ENCODE data around the gene SLC19A2. TPM values are rescaled to one million over a fixed set of nuclear protein-coding genes. Genes with fewer than 3 reads are reported as not detected.
A peak's percentile ranks its signal among the peaks of the same experiment; 100 is the strongest.
"Not testable (repeated sequence)": the region's sequence is repeated elsewhere in the genome, so short reads cannot be mapped to it uniquely, and the experiment has no call there.

Gene SLC19A2, protein sequence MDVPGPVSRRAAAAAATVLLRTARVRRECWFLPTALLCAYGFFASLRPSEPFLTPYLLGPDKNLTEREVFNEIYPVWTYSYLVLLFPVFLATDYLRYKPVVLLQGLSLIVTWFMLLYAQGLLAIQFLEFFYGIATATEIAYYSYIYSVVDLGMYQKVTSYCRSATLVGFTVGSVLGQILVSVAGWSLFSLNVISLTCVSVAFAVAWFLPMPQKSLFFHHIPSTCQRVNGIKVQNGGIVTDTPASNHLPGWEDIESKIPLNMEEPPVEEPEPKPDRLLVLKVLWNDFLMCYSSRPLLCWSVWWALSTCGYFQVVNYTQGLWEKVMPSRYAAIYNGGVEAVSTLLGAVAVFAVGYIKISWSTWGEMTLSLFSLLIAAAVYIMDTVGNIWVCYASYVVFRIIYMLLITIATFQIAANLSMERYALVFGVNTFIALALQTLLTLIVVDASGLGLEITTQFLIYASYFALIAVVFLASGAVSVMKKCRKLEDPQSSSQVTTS
- 6.8 TPM for polyA plus RNA-seq (2013, experiment 1 of 2)
- 7.1 TPM for polyA plus RNA-seq (2013, experiment 2 of 2)

DNA sequence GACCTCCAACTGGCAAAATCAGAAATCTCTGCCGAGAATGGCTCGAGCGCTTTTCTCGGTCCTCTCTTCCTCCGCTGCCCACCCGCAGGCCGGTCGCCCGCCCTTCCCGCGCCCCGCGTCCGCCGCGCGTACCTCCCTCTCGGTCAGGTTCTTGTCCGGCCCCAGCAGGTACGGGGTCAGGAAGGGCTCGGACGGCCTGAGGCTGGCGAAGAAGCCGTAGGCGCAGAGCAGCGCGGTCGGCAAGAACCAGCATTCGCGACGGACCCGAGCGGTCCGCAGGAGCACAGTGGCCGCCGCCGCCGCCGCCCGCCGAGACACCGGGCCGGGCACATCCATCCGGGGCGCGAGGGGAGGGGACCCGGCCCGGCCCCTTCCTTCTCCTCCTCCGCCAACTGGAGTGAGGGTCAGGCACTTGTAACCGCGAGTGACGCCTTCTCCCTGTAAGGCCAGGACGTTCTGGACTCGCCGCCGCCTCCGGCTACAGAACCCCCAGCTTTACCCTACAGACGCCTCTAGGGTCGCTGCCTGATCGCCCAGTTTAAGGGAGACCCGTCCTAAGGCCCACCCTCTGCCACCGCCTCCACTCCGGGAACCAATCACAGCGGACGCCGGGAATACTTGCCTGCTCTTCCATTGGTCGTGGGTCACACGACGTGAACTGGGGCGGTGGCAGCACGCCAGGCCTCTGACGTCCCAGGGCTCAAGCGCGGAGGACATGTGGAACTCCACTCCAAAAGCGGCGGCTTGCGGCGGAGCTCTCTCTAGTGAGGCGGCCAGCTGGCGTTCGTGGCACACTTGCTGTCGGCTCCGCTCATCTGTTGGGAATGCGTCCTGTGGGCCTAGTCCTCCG, at the start of gene SLC19A2:
TSS of gene SLC19A2 (minus strand) at position 514 of the 850 bp plus-strand sequence. CDS start at position 336, 178 bp downstream.
- no peaks in the 10 kb centered on the region for H3K9me3 ChIP-seq (ENCODE audit: control insufficient read depth, low read length)
- H3K23ac ChIP-seq (ENCODE audit: low read length in 2 of 2) = peak within 1 kb of the TSS; percentile 83 to 99

DNA sequence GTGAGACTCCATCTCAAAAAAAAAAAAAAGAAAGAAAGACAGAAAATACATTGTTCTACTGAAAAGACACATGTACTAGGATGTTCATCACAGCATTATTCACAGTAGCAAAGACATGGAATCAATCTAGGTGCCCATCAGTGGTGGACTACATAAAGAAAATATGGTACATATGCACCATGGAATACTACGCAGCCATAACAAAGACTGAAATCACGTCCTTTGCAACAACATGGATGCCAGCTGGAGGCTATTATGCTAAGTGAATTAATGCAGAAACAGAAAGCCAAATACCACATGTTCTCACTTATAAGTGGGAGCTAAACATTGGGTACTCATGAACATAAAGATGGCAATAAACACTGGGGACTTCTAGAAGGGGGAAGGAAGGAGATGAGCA, 48.9 kb upstream of the SLC19A2 start:
- Histone ChIP-seq H3K36me3 (ENCODE audit: control insufficient read depth in 1 of 2, insufficient read depth in 2 of 2, low read depth in 1 of 2, low read length in 2 of 2) (no peaks in the 10 kb centered on the region), H2BK12ac (ENCODE audit: low read length in 2 of 2) (no peak overlapping the region), H4K8ac (ENCODE audit: low read length) (no peak overlapping the region), H3K23ac (ENCODE audit: low read length in 2 of 2) (no peak overlapping the region), H3K27me3 (ENCODE audit: control insufficient read depth in 1 of 2, insufficient read depth in 1 of 2, low read length in 2 of 2) (no peaks in the 10 kb centered on the region), H3K4ac (ENCODE audit: low read depth in 1 of 2, low read length in 2 of 2) (no peak overlapping the region), H2AK5ac (ENCODE audit: low read length, severe bottlenecking) (no peak overlapping the region), H3K4me2 (ENCODE audit: low read length, poor library complexity, severe bottlenecking) (no peak overlapping the region), H2BK15ac (ENCODE audit: low read depth, poor library complexity, severe bottlenecking) (no peak overlapping the region), H2AFZ (ENCODE audit: low read depth, low read length) (no peak overlapping the region), H3K27ac (ENCODE audit: low read length, poor library complexity, severe bottlenecking) (no peak overlapping the region), H3K14ac (ENCODE audit: low read length in 2 of 2) (no peak overlapping the region), H3K4me1 (ENCODE audit: control insufficient read depth, insufficient read depth, low read depth, low read length) (no peaks in the 10 kb centered on the region), H2BK5ac (ENCODE audit: low read depth, low read length, poor library complexity, severe bottlenecking) (no peak overlapping the region), H3K9me3 (ENCODE audit: control insufficient read depth, low read length) (no peaks in the 10 kb centered on the region), H3K9ac (ENCODE audit: low read length) (no peak overlapping the region), H3K18ac (ENCODE audit: low read depth in 1 of 2, low read length in 2 of 2) (no peak overlapping the region), H2BK120ac (ENCODE audit: low read depth, low read length) (no peak overlapping the region), H3K79me1 (replicated peaks; ENCODE audit: low read length, poor library complexity, severe bottlenecking) (no peaks in the 10 kb centered on the region), H4K91ac (ENCODE audit: low read length) (no peak overlapping the region), H3K4me3 (ENCODE audit: insufficient read depth in 1 of 2, low read depth in 1 of 2, low read length in 2 of 2) (no peak overlapping the region)
- no peak for DNase-seq
- 100% methylated on average over 2 of the region's 2 CpGs for WGBS

More for the DNA sequence above, at the start of gene SLC19A2:
- Histone ChIP-seq H3K4me1 (ENCODE audit: control insufficient read depth, insufficient read depth, low read depth, low read length) (peaks cover 2% of the 10 kb centered on the region), H3K36me3 (ENCODE audit: control insufficient read depth in 1 of 2, insufficient read depth in 2 of 2, low read depth in 1 of 2, low read length in 2 of 2) (no peaks in the 10 kb centered on the region), H3K9ac (ENCODE audit: low read length) (peak within 1 kb of the TSS; percentile 91), H2BK12ac (ENCODE audit: low read length in 2 of 2) (peak within 1 kb of the TSS in 1 of 2 experiments; percentile 59), H3K79me1 (replicated peaks; ENCODE audit: low read length, poor library complexity, severe bottlenecking) (peaks cover 12% of the 10 kb centered on the region), H3K27me3 (ENCODE audit: control insufficient read depth in 1 of 2, insufficient read depth in 1 of 2, low read length in 2 of 2) (no peaks in the 10 kb centered on the region), H2BK15ac (ENCODE audit: low read depth, poor library complexity, severe bottlenecking) (peak within 1 kb of the TSS; percentile 97), H2AK5ac (ENCODE audit: low read length, severe bottlenecking) (no peak within 1 kb of the TSS), H2BK5ac (ENCODE audit: low read depth, low read length, poor library complexity, severe bottlenecking) (no peak within 1 kb of the TSS), H3K14ac (ENCODE audit: low read length in 2 of 2) (peak within 1 kb of the TSS; percentile 74 to 94), H3K4me3 (ENCODE audit: insufficient read depth in 1 of 2, low read depth in 1 of 2, low read length in 2 of 2) (peak within 1 kb of the TSS; percentile 84 to 99), H3K4me2 (ENCODE audit: low read length, poor library complexity, severe bottlenecking) (peak within 1 kb of the TSS; percentile 86), H4K91ac (ENCODE audit: low read length) (peak within 1 kb of the TSS; percentile 93), H3K18ac (ENCODE audit: low read depth in 1 of 2, low read length in 2 of 2) (peak within 1 kb of the TSS; percentile 92), H4K8ac (ENCODE audit: low read length) (peak within 1 kb of the TSS; percentile 77), H2BK120ac (ENCODE audit: low read depth, low read length) (peak within 1 kb of the TSS; percentile 89), H2AFZ (ENCODE audit: low read depth, low read length) (peak within 1 kb of the TSS; percentile 87), H3K27ac (ENCODE audit: low read length, poor library complexity, severe bottlenecking) (peak within 1 kb of the TSS; percentile 87), H3K4ac (ENCODE audit: low read depth in 1 of 2, low read length in 2 of 2) (peak within 1 kb of the TSS; percentile 49 to 51)
- DNase-seq = peak; percentile 100
- WGBS = under 1% methylated on average over 85 of the region's 85 CpGs

DNA sequence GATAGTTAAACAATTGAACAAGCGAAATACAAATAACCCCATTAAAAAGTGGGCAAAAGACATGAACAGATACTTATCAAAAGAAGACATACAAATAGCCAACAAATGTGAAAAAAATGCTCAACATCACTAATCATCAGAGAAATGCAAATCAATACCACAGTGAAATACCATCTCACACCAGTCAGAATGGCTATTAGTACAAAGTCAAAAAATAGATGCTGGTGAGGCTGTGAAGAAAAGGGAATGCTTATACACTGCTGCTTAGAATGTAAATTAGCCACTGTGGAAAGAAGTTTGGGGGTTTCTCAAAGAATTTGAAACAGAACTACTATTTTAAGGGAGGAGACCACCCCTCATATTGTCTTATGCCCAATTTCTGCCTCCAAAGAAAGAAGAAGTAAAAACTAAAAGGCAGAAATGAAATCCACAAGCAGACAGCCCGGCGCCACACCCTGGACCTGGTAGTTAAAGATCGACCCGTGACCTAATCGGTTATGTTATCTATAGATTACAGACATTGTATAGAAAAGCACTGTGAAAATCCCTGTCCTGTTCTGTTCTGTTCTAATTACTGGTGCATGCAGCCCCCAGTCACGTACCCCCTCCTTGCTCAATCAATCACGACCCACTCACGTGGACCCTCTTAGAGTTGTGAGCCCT, 47.9 kb upstream of the SLC19A2 start:
- not testable (repeated sequence) for H3K27ac ChIP-seq (ENCODE audit: low read length, poor library complexity, severe bottlenecking); H3K4me1 ChIP-seq (ENCODE audit: control insufficient read depth, insufficient read depth, low read depth, low read length); H3K4me2 ChIP-seq (ENCODE audit: low read length, poor library complexity, severe bottlenecking); H3K18ac ChIP-seq (ENCODE audit: low read depth in 1 of 2, low read length in 2 of 2); H2AFZ ChIP-seq (ENCODE audit: low read depth, low read length); H4K8ac ChIP-seq (ENCODE audit: low read length); H3K79me1 ChIP-seq (replicated peaks; ENCODE audit: low read length, poor library complexity, severe bottlenecking); H2AK5ac ChIP-seq (ENCODE audit: low read length, severe bottlenecking); H3K27me3 ChIP-seq (ENCODE audit: control insufficient read depth in 1 of 2, insufficient read depth in 1 of 2, low read length in 2 of 2); H3K4me3 ChIP-seq (ENCODE audit: insufficient read depth in 1 of 2, low read depth in 1 of 2, low read length in 2 of 2); H2BK15ac ChIP-seq (ENCODE audit: low read depth, poor library complexity, severe bottlenecking); H3K36me3 ChIP-seq (ENCODE audit: control insufficient read depth in 1 of 2, insufficient read depth in 2 of 2, low read depth in 1 of 2, low read length in 2 of 2); DNase-seq; H2BK12ac ChIP-seq (ENCODE audit: low read length in 2 of 2); H3K9me3 ChIP-seq (ENCODE audit: control insufficient read depth, low read length); H3K9ac ChIP-seq (ENCODE audit: low read length); H2BK120ac ChIP-seq (ENCODE audit: low read depth, low read length); H2BK5ac ChIP-seq (ENCODE audit: low read depth, low read length, poor library complexity, severe bottlenecking); H4K91ac ChIP-seq (ENCODE audit: low read length); H3K14ac ChIP-seq (ENCODE audit: low read length in 2 of 2); H3K23ac ChIP-seq (ENCODE audit: low read length in 2 of 2); H3K4ac ChIP-seq (ENCODE audit: low read depth in 1 of 2, low read length in 2 of 2)
- WGBS = 96% methylated on average over 9 of the region's 9 CpGs

Measured in mesenchymal stem cell (in vitro differentiated cells and primary cell).